GM10847 (cell line): ENCODE data around the gene TAF4.

ENCODE experiments used
- POLR2A ChIP-seq: IDR thresholded peaks from 2 replicates; pipeline ENCODE4 v1.6.1; 2011; ENCODE audit not compliant: insufficient read length; ENCODE audit errors: extremely low read depth

The TAF4 gene

GRCh38 chr20:62051144-62051543 lies 14.5 kb downstream of the TAF4 start:
- no peak for TF ChIP-seq POLR2A

DNA sequence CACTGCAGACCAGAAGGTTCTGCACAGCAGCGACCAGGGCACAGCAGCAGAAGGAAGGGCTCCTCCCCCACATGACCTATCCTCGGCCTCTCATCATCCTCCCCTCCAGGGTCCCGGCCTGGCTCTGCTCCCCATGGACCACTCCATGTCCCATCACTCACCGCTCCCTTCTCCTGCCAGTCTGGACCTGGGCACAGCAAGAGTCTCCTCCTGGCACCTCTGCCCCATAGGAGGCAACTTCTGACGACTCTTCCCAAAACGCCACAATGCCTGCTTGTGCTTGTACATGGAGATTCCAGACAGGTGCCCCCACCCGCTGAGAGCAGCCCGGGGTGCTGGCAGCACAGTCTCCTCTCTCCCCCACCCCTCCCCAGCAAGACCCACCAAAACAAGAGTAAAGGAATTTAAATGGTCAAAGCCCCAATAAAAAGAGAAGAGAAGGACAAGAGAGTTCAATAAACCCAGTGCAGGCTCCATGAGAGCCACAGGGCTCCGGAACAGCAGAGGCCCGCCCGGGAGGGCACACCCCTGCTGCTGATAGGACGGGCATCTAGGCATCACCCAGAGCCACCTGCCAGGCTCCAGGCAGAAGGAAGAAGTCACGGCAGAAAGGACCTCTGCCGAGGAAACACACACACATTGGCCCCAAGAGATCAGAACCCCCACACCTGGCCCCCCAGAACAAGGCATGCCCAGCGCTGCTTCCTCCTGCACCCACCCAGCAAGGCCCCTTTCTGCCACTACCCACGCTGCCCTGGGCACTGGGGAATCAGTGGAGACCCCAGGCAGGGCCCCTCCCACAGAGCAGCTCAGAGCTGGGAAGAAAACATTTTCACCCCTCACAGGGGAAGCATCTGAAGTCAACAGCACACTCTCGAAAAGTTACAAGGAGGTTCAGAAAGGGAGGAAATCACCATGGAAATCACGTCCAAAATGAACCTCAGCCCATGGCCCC lies 15.2 kb downstream of the TAF4 start:
- TF ChIP-seq POLR2A, result no peak

DNA sequence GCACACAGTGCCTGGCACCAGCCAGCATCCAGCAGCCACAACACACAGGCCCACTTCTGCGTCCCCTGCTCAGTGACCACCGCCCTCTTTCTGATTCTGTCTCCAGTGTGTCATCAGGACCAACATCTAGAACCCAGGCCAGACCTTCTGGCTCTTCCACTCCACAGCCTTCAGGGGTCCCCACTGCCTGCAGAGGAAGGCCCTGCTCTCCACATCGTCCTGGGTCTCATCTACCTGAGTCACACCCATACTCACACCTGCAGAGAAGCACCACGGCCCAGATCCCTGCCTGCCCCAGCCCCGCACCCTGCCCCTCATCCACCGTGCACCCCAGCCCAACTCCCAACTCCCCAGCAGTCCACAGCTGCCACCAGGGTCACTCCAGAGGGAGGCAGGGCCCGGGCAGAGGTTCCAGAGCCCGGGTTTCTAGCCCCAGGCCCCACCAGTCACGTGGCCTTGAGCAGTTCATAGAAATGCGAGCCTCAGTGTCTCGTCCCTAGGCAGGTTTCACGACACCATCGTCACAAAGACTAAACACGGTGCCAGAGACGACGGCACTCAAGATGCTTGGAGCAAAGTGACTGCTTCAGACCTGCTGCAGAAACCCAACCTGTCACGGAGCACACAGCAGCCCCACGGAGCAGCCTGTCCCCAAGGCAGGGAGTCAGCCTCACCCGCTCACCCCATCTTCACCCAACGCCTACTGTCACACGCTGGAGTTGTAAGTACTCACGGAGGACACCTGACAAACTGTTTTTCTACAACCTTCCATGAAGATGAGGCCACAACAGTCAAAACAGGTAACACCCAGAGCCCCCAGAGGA lies 16.1 kb downstream of the TAF4 start:
- no peak for TF ChIP-seq POLR2A

DNA sequence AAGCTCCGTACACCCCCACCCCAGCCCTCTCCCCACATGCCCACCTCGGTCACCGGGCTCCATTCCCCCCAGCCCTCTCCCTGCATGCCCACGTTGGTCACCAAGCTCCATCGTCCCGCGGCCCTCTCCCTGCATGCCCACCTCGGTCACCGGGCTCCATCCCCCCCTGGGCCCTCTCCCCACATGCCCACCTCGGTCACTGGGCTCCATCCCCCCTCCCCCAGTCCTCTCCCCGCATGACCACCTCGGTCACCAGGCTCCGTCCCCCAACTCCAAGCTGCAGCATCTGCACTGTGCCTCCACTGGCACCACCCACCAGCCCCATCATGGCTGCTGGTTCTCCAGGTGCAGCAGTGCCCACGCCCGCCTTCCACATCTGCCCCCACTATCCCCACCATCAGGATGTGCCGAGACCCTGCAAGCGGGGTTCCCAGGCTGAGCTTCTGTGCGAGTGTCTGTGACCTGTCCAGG lies 16.8 kb downstream of the TAF4 start:
- TF ChIP-seq POLR2A, result no peak

DNA sequence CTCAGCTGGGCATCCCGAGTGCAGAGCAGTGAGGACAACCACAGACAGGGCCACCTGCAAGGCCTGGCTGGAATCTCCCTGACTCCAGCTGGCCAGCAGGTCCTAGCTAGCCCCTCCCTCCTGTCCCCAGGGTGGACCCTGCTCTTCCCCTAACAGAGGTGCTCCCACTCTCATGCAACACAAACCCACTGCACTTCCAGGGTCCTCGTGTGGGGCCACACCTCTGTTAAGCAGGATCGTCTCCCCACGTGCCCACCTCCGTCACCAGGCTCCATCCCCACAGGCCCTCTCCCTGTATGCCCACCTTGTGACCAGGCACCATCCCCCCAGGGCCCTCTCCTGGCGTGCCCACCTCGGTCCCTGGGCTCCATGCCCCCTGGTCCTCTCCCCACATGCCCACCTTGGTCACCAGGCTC lies 17.3 kb downstream of the TAF4 start:
- no peak for TF ChIP-seq POLR2A

DNA sequence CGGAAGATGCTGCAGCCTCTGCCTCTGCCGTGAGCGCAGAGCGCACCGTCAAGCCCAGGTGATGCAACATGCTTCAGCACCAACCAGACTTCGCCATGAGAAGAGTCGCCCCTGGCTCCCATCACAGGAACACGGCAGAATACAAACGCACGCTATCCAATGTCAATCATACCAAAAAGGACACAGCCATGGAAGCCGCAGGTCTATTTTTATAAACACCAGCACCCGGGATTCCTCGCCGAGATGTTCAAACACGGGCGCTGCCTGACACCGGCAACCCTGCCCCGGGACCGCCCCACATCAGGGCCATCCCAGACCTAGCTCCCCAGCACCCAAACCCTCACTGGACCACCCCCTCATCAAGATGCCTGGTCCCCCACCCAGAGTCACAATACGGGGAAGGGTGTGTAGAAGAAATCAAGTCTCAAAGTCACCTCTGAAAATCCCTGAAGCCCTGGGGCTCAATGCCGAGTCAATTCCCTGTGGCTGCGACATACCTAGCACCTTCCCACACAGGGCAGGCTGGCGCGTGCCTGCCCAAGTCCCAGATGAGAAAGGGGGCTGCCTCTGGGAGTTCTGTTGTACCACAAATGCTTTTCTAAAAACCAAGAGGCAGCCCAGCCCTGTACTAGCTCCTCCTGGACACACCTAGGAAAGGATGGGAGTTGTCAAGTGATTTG lies 17.9 kb downstream of the TAF4 start:
- TF ChIP-seq POLR2A, result no peak

GRCh38 chr20:62046431-62046830 lies 19.2 kb downstream of the TAF4 start:
- TF ChIP-seq POLR2A, result no peak

GRCh38 chr20:62045529-62046285 lies 20.0 kb downstream of the TAF4 start:
- no peak for TF ChIP-seq POLR2A

- no peak for TF ChIP-seq POLR2A
These were observed 20.6 kb downstream of the TAF4 start for GRCh38 chr20:62045118-62045517.

DNA sequence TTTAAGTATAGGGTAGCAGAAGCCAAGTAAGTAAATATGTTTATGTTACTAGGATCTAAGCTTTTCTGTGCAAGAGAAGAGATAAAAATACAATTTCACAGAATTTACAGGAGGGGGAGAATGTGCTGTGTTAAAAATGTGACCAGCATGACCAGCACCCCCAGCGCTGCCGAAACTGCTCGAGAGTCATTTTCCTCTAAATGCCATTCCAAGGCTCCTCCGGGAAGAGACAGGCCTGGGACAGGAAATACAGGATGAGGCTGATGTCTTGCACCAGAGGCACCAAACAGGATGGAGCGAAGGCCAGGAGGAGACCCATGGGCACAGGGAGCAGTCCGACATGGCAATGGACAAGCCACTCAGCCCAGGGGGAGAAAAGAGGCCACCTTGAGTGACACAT lies 21.1 kb downstream of the TAF4 start:
- TF ChIP-seq POLR2A, result no peak

- TF ChIP-seq POLR2A, result no peak
These were observed 22.4 kb downstream of the TAF4 start for GRCh38 chr20:62043131-62043914.

GRCh38 chr20:62042025-62042820 lies 23.5 kb downstream of the TAF4 start:
- no peak for TF ChIP-seq POLR2A

- TF ChIP-seq POLR2A, result no peak
These were observed 24.7 kb downstream of the TAF4 start for GRCh38 chr20:62040933-62041332.
